Tibial artery (tissue), 4 donors: ENCODE measurements around the gene GABBR1.

Source experiments
- DNase-seq, 2 donors: peaks; one replicate each; pipeline ENCODE4 v3.0.0-alpha.2; 2019
- H3K27ac ChIP-seq, 2 donors: fragments of 200-600 bp; sonication (generic) in 1 of 2; 1 replicate in 1 of 2; 2 replicates in 1 of 2; pipeline ENCODE4 v1.5.1; 2018 to 2019; ENCODE audit warnings: mild to moderate bottlenecking in 1 of 2
- H3K27me3 ChIP-seq, 2 donors: fragments of 200-600 bp; sonication (generic) in 1 of 2; one replicate each; pipeline versions ENCODE4 v1.5.1 to v1.6.0; 2016 to 2019
- H3K36me3 ChIP-seq, 3 donors: fragments of 200-600 bp; sonication (generic) in 2 of 3; one replicate each; pipeline ENCODE4 v1.5.1; 2016 to 2019; ENCODE audit warnings: mild to moderate bottlenecking in 2 of 3
- H3K4me1 ChIP-seq, 4 donors: fragments of 200-600 bp; sonication (generic) in 2 of 4; 1 replicate in 3 of 4; 2 replicates in 1 of 4; pipeline ENCODE4 v1.5.1; 2016 to 2019
- H3K4me3 ChIP-seq, 2 donors: fragments of 200-600 bp; sonication (generic) in 1 of 2; 1 replicate in 1 of 2; 2 replicates in 1 of 2; pipeline ENCODE4 v1.5.1; 2018 to 2019; ENCODE audit warnings: mild to moderate bottlenecking in 2 of 2
- H3K9me3 ChIP-seq, 3 donors: fragments of 200-600 bp; sonication (generic) in 1 of 3; one replicate each; pipeline ENCODE4 v1.5.1; 2016 to 2019
- CTCF ChIP-seq, 2 experiments: fragments of 200-600 bp in 1 of 2; fragments of 450-650 bp in 1 of 2; IDR thresholded peaks; one replicate each; pipeline ENCODE4 v1.5.1; 2017 to 2019; ENCODE audit warnings: antibody characterized with exemption in 2 of 2, mild to moderate bottlenecking in 1 of 2, moderate library complexity in 1 of 2
- intact Hi-C: fragments of 100-400 bp; cut with DNase I; formaldehyde crosslinking; loops from one replicate; pipeline ENCODE4 v1.15.0; 2023; ENCODE audit warnings: low total_unique reads

GABBR1 gene

GRCh38 chr6:29598172-29598747, 34.7 kb downstream of the GABBR1 start:
- intact Hi-C loops: no loop called here
- no peak overlapping the region for H3K27ac ChIP-seq
- H3K4me3 ChIP-seq: no peak overlapping the region
- peaks cover 0 to 7% of the 10 kb centered on the region in 2 donors for H3K27me3 ChIP-seq
- no peaks in the 10 kb centered on the region for H3K9me3 ChIP-seq
- peaks cover 7 to 25% (median 8%) of the 10 kb centered on the region in 3 donors for H3K36me3 ChIP-seq
- no peaks in the 10 kb centered on the region for H3K4me1 ChIP-seq
- no peak for TF ChIP-seq CTCF (IDR thresholded peaks at IDR 0.05)
- no peak for DNase-seq

GRCh38 chr6:29597184-29597583, 35.8 kb downstream of the GABBR1 start:
- Histone ChIP-seq H3K27me3 (peaks cover 0 to 12% of the 10 kb centered on the region in 2 donors), H3K9me3 (no peaks in the 10 kb centered on the region), H3K4me1 (no peaks in the 10 kb centered on the region), H3K27ac (no peak overlapping the region), H3K4me3 (no peak overlapping the region), H3K36me3 (peaks cover 0 to 14% (median 0%) of the 10 kb centered on the region in 3 donors)
- no peak for TF ChIP-seq CTCF (IDR thresholded peaks at IDR 0.05)
- no peak for DNase-seq
- intact Hi-C loops: no loop called here

GRCh38 chr6:29596381-29596900, 36.5 kb downstream of the GABBR1 start:
- H3K36me3 ChIP-seq: peaks cover 0 to 7% (median 0%) of the 10 kb centered on the region in 3 donors
- H3K9me3 ChIP-seq: no peaks in the 10 kb centered on the region
- intact Hi-C loops: no loop called here
- no peaks in the 10 kb centered on the region for H3K4me1 ChIP-seq
- peaks cover 0 to 12% of the 10 kb centered on the region in 2 donors for H3K27me3 ChIP-seq
- no peak for TF ChIP-seq CTCF (IDR thresholded peaks at IDR 0.05)
- no peak overlapping the region for H3K27ac ChIP-seq
- H3K4me3 ChIP-seq: no peak overlapping the region
- DNase-seq: no peak

GRCh38 chr6:29593199-29593855, 39.7 kb downstream of the GABBR1 start:
- DNase-seq: no peak

GRCh38 chr6:29591677-29592076, 41.3 kb downstream of the GABBR1 start:
- H3K4me1 ChIP-seq: no peaks in the 10 kb centered on the region
- H3K27me3 ChIP-seq: peaks cover 0 to 30% of the 10 kb centered on the region in 2 donors
- no peak for TF ChIP-seq CTCF (IDR thresholded peaks at IDR 0.05)
- no peaks in the 10 kb centered on the region for H3K36me3 ChIP-seq
- no peak for DNase-seq
- no peak overlapping the region for H3K4me3 ChIP-seq
- intact Hi-C loops: no loop called here
- H3K9me3 ChIP-seq: no peaks in the 10 kb centered on the region
- no peak overlapping the region for H3K27ac ChIP-seq

More at GRCh38 chr6:29593199-29593855, 39.7 kb downstream of the GABBR1 start:
- H3K27ac ChIP-seq: no peak overlapping the region
- no peak for TF ChIP-seq CTCF (IDR thresholded peaks at IDR 0.05)
- intact Hi-C loops: no loop called here
- peaks cover 0 to 22% of the 10 kb centered on the region in 2 donors for H3K27me3 ChIP-seq
- no peaks in the 10 kb centered on the region for H3K4me1 ChIP-seq
- H3K9me3 ChIP-seq: no peaks in the 10 kb centered on the region
- no peak overlapping the region for H3K4me3 ChIP-seq
- H3K36me3 ChIP-seq: no peaks in the 10 kb centered on the region
